GM12873 (cell line): ENCODE results near the gene TNFAIP8.

ENCODE experiments used
- TF ChIP-seq, protein P1 (sequence below): IDR thresholded peaks from 2 replicates; pipeline ENCODE4 v1.5.1; 2012; ENCODE audit warnings: low read depth, mild to moderate bottlenecking, moderate library complexity, low read length, control low read depth; ENCODE audit not compliant: insufficient read depth; ENCODE audit errors: missing control alignments

Gene TNFAIP8

DNA sequence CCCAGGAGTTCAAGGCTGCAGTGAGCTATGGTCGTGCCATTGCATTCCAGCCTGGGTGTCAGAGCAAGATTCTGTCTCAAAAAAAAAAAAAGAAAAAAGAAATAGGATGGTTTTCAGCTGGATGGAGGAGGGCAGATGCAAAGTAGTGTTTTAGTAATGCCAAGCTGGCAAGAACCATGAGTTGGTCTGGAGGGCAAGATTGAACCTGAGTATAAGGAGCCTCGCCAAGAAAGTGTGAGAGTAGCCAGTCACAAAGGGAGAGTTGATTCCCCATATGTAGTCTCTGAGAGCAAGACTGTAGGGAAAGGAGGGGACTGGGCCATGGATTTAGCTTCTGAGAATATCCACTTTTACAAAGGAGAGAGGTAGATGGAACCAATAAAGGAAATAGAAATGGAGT is 6.9 kb downstream of the TNFAIP8 start:
- TF ChIP-seq, protein P1, sequence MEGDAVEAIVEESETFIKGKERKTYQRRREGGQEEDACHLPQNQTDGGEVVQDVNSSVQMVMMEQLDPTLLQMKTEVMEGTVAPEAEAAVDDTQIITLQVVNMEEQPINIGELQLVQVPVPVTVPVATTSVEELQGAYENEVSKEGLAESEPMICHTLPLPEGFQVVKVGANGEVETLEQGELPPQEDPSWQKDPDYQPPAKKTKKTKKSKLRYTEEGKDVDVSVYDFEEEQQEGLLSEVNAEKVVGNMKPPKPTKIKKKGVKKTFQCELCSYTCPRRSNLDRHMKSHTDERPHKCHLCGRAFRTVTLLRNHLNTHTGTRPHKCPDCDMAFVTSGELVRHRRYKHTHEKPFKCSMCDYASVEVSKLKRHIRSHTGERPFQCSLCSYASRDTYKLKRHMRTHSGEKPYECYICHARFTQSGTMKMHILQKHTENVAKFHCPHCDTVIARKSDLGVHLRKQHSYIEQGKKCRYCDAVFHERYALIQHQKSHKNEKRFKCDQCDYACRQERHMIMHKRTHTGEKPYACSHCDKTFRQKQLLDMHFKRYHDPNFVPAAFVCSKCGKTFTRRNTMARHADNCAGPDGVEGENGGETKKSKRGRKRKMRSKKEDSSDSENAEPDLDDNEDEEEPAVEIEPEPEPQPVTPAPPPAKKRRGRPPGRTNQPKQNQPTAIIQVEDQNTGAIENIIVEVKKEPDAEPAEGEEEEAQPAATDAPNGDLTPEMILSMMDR = no peak

DNA sequence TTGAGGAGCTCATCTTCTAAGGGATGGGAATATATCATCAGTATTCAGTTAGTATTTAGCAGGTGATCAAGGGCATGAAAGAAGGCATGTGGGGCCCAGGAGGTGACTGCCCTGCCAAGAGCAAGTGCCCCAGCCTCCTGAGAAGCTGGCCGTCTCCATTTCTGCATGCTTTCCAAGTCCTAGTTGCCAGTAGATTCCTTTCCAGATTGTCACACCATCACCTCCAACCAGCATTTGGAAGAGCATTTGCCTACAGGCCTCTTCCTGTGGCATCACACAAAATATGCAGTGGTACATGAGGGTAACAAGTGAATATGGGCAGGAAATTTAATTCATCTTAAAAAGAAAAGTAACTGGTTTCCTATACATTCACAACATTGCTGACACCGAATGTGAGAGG is 7.5 kb downstream of the TNFAIP8 start:
- TF ChIP-seq, protein P1 = no peak

DNA sequence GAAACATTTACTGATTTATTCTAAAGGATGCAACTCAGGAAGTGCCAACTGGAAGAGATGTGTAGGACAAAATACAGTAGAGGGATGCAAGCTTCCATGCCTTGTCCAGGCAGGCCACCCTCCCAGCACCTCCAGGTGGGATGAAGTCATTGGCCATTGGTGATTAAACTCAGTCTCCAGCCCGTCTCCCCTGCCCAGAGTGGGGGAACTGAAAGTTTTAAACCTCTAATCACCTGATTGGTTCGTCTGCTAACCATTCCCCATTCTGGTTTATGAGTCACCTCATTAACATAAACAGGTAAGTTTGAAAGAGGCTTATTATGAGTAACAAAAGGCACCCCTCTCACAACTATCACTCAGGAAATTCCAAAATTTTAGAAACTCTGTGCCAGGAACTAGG is 8.1 kb downstream of the TNFAIP8 start:
- TF ChIP-seq, protein P1 = no peak

DNA sequence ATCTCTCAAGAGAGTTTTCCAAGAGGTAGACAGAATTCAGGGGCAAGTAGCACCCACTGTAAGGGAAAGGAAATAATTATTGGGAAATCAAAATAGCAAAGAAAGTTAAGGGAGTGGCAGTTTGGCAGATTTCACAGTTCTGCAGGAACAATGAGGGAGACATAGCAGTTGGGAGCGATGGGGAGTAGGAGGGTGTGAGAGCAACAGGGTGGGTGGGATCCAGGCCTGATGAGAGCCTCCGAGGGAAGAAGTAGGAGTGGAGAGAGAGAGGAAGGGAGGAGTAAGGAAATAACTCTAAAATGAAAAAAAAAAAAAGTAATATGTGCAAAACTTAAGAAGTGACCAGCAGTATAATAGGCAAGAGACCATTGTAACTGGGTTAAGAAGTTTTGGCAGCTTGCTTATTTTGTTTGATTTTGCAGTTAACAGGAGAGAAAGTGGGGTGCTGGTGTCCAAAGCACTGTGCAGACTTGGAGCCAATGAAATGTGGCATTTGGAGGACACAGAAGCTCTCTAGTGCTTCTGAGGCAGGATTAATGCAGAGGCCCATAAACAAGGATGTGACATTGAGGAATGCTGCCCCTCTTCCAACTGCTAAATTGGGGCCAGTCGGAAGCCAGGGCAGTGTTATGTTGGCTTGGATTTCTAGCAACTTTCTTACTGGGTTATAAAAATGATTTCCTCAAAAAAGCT is 10.2 kb downstream of the TNFAIP8 start:
- TF ChIP-seq, protein P1 = no peak

DNA sequence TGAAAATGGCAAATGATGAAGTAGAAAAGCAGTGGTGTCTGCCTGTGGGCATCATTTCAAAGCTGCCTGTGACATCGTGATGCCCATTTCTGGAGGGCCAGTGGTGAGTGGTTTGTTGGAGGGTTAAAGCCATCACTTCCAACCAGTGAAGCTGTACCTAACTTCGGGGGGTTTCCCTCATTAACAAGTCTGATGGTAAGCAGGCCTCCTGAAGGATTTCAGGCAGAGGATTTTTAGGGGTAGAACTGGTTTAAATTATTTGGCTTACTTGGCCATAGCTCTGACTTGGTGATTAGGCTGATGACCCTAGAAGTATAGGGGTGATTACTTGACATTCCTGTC is 10.7 kb downstream of the TNFAIP8 start:
- TF ChIP-seq, protein P1 = no peak

DNA sequence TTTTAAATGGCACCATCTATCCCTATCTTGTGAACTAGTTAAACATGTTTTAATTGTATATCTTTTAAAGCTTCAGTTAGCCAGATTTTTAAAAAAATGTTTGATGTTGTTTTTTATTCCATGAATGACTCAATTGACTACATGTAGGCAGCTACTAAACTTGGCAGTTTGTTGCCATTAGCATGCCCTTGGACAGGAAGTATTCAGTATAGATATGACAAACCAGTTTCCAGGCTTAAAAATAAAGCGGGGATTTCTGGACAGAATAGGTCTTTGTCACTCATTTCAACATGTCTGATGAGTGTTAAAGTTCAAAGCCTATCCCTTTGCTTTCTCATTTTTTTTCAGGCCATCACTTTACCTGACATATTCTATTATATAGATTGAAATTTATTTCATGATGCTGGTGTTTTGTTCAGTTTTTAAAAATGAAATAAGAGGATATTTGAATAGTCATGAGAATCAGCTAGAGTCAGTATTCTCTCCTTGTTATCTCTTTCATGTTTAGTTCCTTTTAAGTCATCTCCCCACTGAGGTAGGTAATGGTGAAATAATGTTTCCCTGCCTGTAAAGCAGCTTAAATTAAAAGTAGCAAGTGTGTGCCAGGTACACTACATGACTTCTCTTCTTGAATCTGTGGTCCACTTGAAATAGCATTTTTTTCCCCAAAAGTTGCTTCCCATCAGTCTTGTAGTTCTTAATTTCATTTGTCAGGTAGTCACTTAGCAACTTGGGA is 11.9 kb downstream of the TNFAIP8 start:
- TF ChIP-seq, protein P1 = no peak

DNA sequence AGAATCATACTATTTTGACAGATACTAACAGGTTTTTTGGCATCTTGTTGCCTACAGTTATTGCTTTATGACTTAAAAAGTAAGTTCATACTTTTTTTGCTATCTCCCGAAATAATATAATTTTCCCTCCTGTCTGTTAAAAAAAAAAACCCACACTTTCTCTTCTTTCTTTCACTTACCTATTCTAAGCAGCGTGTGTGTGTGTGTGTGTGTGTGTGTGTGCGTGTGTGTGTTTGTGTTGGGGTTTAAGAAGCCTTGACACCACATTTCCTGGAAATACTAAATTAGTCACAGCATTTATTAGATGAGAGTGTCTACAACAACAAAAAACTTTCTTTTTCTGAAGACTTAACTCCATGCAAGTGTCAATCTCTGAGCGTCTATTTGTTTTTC is 12.4 kb downstream of the TNFAIP8 start:
- TF ChIP-seq, protein P1 = no peak
